MM.1S (cell line): ENCODE measurements around the gene DSTN.

Experiments used
- CTCF ChIP-seq: fragments of 300-600 bp; sonication (generic); IDR thresholded peaks from 2 replicates; pipeline ENCODE4 v1.5.1; 2016; ENCODE audit warnings: antibody characterized with exemption, low read length, mixed read lengths
- EZH2 ChIP-seq: fragments of 300-600 bp; sonication (generic); optimal IDR thresholded peaks from 2 replicates; pipeline ENCODE3; 2017; ENCODE audit warnings: low read depth, mild to moderate bottlenecking, antibody characterized with exemption, low read length, mixed read lengths

DNA sequence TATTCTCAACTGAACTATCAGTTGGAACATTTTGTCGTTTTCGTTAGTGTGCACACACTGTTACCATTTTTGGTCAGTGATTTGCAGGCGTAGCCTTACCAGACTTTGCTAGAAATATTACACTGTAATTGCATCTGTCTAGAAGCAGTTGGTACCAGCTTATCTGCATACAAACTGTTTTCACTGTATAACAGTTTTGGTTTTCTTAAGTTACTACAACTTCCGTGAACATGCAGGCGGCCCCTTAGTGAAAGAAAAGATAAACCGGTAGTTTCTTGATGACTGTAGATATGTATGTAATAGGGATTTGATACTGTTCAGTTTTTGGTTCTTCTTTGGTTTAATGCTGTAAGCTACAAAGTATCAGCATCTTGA is 1.3 kb downstream of the DSTN start:
- TF ChIP-seq CTCF (no peak), EZH2 (no peak)
